Measurements from ENCODE around the gene MGLL. TPM values are rescaled to one million over a fixed set of nuclear protein-coding genes. Genes with fewer than 3 reads are reported as not detected.

The MGLL gene
- polyA plus RNA-seq, 3 donors = 21.7 to 137 (median 72.9) TPM

DNA sequence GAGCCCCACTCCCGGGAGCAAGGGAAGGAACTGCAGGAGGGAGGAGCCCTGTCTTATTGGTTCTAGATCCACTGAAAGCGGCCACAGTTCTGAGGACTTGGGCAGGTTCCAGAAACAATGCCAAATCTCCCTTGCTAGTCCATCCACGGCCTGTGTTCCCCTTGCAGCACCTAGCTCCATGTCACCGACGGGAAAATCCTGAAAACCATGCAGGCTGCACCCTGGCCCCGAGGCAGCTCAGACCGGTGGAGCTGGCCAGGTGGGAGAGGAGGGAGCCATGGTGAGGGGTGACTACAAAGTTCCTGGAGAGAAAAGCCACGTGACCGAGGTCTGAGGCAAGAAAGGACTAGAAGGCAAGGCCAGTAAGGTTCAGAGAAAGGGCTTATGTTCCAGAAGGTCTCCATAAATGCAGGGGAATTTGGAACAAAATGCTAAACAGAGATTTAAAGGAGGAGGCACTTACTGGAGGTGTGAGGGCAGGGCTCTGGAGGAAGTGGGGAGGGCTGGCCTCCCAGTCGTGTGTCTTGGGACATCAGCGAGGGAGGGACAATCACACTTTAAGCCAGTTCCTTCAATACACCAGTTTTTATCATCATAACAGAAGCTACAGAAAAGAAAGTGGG, 5.4 kb downstream of the MGLL start:
- no peak overlapping the region for H3K27ac ChIP-seq (ENCODE audit: low read depth, low read length)
- WGBS, 3 donors = 62 to 78% (median 72%) methylated on average over 11 of the region's 11 CpGs

DNA sequence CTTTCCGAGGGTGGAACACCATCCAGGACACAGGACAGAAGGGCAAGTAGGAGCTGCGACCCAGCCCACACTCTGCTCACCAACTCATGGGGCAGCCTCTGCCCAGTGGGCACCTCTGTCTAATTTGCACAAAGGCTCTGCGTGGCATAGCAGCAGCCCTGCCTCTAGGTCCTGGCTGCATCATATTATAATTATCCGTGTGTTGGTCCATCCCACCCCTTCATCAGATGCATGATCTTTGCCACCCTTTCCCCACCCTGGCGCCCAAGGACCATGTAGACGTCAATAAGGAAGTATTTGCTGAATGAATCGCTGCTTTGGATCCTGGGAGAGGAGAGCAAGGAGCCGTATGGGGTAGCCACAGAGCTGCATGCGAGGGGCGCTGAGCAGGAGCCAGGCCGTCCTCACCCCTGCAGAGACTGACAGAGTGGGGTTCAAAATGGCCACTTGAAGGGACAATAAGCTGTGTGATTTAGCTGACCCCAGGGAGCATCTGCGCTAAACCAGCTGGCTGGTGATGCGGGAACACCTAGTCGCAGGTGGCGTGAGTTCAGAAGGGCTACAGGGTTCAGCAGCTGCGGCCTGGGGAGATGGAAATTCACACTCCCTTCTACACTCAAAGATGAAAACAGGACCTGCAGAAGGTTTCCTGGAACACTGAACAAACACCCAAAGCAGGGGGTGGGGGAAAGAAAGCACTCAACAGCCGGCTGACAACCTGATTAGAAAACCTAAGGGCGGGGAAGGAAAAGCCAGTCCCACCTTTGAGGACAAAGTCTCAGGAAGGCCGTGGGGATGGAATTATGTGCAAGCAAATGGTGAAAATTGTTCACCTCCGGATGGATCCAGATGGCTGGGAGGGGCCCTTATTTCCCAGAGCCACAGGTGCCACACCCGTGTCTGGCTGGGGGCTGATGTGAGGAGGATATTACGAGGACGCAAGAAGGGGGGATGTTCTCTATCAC, 6.4 kb downstream of the MGLL start:
- no peak overlapping the region for H3K27ac ChIP-seq (ENCODE audit: low read depth, low read length)
- WGBS, 3 donors = 83 to 88% (median 83%) methylated on average over 23 of the region's 23 CpGs

DNA sequence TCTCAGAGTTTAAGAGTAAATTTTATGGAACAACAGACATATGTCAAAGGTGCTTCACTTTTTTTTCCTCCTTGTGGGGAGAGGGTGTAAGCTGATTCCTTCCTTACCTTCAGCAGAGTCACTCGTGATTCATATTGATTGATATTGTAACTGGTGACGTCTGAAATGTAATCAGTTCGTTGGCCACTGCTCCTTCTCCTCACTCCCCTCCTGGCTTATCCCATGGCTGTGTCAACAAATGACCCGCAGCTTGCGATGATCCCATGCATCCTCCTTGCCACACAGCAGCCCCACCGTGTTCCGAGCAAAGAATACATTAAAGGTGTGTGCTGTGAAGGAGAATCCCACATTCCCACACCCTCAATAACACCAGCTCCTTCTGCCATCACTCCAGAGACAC, 7.3 kb downstream of the MGLL start:
- H3K27ac ChIP-seq (ENCODE audit: low read depth, low read length) = no peak overlapping the region
- WGBS, 3 donors = 37 to 80% (median 73%) methylated on average over 7 of the region's 7 CpGs

DNA sequence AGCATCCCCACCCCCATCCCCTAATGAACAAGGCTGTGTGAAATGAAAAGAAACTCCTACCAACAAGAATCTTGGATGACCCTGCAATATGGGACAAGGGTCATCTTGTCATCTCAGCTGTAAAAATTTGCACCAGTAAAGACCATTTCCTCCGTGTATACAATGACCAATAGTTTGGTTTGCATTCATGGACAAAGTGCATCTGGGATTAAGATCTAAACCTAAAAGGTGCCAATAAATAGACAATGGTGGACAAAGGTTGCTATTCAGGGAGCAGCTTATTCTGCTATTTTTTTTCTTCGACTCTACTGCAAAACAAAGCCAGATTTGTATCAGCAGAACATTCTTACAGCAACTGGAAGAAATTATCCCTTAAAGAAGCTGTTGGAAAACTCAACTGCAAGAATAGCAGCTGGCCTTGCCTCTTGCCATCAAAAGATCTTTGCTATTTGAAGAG, 8.0 kb downstream of the MGLL start:
- no peak overlapping the region for H3K27ac ChIP-seq (ENCODE audit: low read depth, low read length)
- WGBS, 3 donors = 32 to 57% (median 37%) methylated on average over 2 of the region's 2 CpGs

DNA sequence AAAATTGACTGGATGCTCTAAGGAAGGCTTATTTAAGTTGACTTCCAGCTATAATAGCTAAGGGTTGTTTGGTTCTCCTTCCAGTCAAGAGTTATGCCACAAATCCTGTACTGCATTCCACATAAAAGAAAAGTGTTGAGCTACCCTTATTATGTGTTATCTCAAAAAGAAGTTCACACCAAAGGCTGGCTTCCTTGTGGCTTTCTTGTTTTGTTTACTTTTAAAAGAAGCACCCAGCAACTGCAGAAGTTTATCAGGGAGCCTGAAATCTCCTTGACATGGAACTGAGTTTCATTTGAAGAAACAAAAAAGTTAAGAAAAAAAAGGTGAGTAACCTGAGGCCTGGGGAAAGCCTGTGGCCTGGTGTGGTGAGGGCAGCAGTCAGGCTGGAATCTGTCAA, 10.2 kb downstream of the MGLL start:
- no peak overlapping the region for H3K27ac ChIP-seq (ENCODE audit: low read depth, low read length)

DNA sequence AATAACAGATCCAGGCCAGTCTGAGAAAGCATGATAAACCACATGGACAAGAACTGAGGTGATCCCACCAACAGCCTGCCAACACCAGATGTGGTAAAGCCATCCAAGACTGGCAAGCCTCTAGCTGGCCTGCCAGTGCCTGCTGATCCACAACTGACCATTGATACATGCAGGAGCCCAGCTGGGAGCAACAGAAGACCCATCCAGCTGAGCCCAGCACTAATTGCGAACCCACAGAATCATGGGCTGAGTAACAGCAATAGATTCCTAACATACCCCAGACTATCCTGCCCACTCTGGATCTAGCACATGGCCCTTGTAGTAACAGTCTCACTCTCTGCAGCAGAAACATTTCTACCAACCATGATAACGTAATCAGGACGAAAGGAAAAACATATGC, 10.6 kb downstream of the MGLL start:
- WGBS, 3 donors = 94 to 97% (median 97%) methylated on average over 3 of the region's 3 CpGs
- no peak overlapping the region for H3K27ac ChIP-seq (ENCODE audit: low read depth, low read length)

GRCh38 chr3:127809611-127810010, 12.7 kb downstream of the MGLL start:
- 94 to 98% (median 95%) methylated on average over 2 of the region's 2 CpGs for WGBS, 3 donors
- H3K27ac ChIP-seq (ENCODE audit: low read depth, low read length) = no peak overlapping the region

DNA sequence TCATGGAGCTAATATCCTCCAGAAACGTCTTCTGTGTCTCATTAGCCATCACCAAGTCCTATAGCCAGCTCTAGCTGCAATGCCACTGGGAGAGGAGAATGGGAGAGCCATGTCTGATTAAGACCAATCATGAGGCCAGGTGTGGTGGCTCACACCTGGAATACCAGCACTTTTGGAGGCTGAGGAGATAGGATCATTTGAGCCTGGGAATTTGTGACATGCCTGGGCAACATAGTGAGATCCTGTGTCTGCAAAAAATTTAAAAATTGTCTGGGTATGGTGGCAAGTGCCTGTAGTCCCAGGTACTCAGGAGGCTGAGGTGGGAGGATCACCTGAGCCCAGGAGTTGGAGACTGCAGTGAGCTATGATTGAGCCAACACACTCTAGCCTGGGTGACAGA, 13.1 kb downstream of the MGLL start:
- H3K27ac ChIP-seq (ENCODE audit: low read depth, low read length) = no peak overlapping the region
- WGBS, 3 donors = 43 to 86% (median 78%) methylated on average over 1 of the region's 1 CpG

- H3K27ac ChIP-seq (ENCODE audit: low read depth, low read length) = no peak overlapping the region
These were observed 14.1 kb downstream of the MGLL start for GRCh38 chr3:127808197-127808596.

DNA sequence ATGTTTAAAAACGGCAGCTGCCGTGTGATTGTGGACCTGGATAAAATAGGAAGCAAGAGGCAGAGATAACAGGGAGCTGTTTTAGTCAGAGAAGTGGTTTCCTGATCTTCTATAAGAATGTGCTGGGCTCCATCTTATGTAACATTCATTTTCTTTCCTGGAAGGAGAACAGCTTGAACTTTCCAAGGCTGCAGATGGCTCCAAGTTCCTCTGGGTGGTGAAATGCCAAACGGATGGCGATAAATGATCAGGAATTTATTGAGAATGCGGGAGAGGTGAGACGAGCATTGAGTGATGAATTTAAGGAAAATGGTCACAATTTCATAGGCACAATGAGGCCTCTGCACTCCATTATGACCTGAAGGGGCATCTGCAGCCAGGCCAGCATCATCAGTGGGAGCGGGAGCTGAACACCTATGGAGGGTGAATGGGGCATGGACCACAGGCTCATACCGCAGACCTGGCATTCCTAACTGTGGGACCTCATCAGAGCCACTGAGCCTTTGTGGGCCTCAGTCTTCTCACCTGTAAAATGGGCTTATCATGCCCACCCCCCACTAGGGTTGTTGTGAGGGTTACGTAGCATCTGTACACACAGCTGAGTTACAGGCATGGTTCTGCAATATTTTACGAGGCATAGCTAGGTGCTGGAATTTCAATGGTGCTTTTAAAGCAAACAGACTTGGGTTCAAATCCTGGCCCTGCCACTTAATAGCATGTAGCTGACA, 17.1 kb downstream of the MGLL start:
- WGBS, 3 donors = 66 to 84% (median 68%) methylated on average over 10 of the region's 10 CpGs
- H3K27ac ChIP-seq (ENCODE audit: low read depth, low read length) = no peak overlapping the region

- H3K27ac ChIP-seq (ENCODE audit: low read depth, low read length) = no peak overlapping the region
- 79 to 94% (median 91%) methylated on average over 9 of the region's 9 CpGs for WGBS, 3 donors
These were observed 18.2 kb downstream of the MGLL start for GRCh38 chr3:127804141-127804540.

- no peak overlapping the region for H3K27ac ChIP-seq (ENCODE audit: low read depth, low read length)
- WGBS, 3 donors = 52 to 55% (median 53%) methylated on average over 4 of the region's 4 CpGs
These were observed 18.7 kb downstream of the MGLL start for GRCh38 chr3:127803619-127804018.

- WGBS, 3 donors = 87 to 90% (median 88%) methylated on average over 6 of the region's 6 CpGs
- H3K27ac ChIP-seq (ENCODE audit: low read depth, low read length) = no peak overlapping the region
These were observed 19.7 kb downstream of the MGLL start for GRCh38 chr3:127802606-127803005.

GRCh38 chr3:127801731-127802313, 20.5 kb downstream of the MGLL start:
- 84 to 88% (median 86%) methylated on average over 3 of the region's 3 CpGs for WGBS, 3 donors
- H3K27ac ChIP-seq (ENCODE audit: low read depth, low read length) = no peak overlapping the region

GRCh38 chr3:127800508-127800907, 21.8 kb downstream of the MGLL start:
- no peak overlapping the region for H3K27ac ChIP-seq (ENCODE audit: low read depth, low read length)
- 50 to 88% (median 61%) methylated on average over 2 of the region's 2 CpGs for WGBS, 3 donors

DNA sequence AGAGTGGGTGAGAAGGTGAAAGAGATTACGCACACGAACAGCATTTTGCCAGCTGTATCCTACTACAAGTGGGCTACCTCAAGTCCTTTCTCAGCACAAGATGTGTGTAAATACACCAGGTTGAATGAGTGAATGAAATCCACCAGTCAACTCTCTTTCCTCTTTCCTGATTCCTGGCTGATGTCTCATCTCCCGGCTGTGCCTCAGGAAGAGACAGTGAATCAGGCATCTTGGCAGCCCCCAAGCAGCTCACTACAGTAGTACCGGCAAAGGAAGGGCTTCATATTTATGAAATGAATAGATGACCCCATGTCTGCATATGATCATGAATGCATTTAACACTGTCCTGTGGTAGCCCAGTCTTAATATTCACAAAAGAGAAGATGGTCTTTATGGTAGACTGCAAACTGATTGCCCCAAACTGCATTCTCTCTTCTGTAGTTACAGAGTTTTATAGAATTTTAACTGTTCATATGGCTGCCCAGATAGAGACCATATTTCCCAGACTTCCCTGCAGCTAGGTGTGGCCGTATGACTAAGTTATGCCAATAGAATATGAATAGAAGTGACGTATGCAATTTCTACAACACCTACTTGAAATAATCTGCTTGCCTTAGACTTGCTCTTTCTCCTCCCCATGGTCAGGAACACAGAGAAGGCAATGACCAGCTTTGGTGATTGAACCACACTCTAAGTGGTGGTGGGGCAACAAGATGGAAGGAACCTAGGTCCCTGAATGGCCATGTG, 22.7 kb downstream of the MGLL start:
- H3K27ac ChIP-seq (ENCODE audit: low read depth, low read length) = no peak overlapping the region
- 63 to 83% (median 64%) methylated on average over 6 of the region's 6 CpGs for WGBS, 3 donors

DNA sequence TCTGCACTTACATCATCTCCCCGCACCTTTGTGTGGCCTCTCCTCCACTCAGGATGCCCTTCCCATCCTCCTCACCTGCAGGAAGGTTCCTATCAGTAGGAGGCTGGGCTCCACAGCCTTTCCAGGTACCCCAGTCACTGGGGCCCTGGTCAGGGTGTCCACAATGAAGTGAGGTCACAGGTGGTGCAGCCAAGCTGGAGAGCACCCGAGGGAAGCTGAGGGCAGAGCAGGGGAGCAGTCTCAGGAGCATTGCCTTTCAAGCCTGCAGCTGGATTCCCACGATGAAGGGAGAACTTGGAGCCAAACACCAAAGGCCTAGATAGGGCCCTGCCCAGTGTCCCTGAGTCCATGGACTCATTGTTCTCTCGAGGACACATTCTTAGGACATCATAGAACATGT, 23.6 kb downstream of the MGLL start:
- WGBS, 3 donors = 68 to 79% (median 74%) methylated on average over 4 of the region's 4 CpGs
- H3K27ac ChIP-seq (ENCODE audit: low read depth, low read length) = no peak overlapping the region

- 69 to 90% (median 90%) methylated on average over 8 of the region's 8 CpGs for WGBS, 3 donors
- H3K27ac ChIP-seq (ENCODE audit: low read depth, low read length) = no peak overlapping the region
These were observed 25.5 kb downstream of the MGLL start for GRCh38 chr3:127796831-127797150.

Data from adipose tissue (tissue), 3 donors.